DMS 273 (cell line): ENCODE results near the gene WDR43.
A peak's percentile ranks its signal among the peaks of the same experiment; 100 is the strongest.

ENCODE experiments used
- DNase-seq: peaks from one replicate; lab custom pipeline; 2025; ENCODE audit not compliant: unreplicated experiment; lab: John Stamatoyannopoulos, UW

The WDR43 gene

DNA sequence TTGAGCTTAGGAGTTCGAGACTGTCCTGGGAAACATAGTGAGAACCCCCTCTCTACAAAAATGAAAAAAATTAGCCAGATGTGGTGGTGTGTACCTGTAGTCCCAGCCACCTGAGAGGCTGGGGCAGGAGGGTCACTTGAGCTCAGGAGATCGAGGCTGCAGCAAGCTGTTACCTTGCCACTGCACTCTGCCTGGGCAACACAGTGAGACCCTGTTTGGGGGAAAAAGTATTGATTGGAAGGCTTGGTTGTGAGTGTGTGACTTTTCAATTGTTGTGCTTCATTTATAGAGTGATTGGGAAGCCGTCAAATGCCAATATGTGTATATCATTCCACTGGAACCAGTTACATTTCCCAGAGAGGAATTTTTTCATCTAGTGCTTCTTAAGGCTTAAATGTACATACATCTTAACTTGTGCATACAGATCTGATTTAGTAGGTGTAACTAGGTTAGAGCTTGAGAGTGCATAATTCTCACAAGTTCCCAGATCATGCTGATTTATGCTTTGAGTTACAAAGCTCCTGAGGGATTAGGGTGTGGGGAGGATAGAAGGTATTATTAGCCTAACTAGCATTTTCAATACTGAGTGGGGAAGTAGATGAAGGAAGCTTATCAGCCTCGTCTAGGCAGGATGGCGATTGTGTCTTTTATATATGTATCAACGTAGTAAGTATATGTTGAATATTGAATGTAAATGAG is 15.3 kb downstream of the WDR43 start:
- DNase-seq, result no peak

DNA sequence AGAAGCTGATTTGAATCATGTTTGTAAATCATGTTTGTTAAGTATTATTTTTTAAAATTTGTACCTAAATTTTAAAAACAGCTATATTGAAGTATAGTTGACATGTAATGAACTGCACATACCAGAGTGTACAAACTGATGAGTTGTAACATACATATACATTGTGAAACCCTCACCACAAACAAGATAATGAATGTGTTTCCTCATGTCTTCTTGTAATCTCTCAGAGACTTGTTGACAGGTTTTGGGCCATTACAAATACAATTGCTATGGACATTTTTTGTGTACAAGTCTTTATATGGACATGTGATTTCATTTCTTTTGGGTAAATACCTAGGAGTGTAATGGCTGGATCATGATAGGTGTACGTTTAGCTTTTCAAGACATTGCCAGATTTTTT is 21.5 kb downstream of the WDR43 start:
- no peak for DNase-seq

DNA sequence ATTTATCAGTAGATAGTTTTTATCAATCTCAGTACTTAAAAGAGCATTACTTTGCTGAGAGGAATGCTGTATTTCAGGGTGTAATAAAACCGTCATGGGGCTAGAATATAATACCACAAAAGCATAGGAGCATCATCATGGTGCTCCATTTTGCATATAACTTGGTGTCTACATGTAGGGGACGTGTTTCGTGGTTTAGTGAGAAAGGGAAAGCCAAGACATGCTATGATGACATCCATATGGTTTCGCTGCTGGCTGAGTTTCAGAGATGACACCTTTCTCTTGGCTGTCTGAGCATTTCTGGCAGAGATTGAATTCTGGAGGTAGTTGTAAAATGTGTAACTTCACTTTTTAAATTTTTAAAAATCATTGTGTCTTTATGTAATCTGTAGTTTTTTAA is 32.4 kb downstream of the WDR43 start:
- no peak for DNase-seq

DNA sequence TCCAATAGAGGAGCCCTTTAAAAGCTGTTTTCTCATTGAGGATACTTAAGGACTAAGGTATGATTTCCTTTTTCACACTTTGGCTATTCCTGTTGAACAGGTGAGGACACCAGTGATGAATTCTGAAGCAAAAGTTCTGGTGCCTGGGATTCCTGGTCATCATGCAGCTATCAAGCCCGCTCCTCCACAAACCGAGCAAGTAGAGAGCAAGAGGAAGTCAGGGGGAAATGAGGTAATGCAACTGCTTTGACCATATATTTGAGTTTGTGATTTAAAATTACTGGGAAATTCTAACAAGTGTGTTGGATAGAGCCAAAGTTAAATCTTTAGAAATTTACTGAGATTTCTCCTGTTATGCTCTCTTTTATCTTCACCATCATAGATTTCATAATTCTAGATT is 33.0 kb downstream of the WDR43 start:
- DNase-seq, result no peak

DNA sequence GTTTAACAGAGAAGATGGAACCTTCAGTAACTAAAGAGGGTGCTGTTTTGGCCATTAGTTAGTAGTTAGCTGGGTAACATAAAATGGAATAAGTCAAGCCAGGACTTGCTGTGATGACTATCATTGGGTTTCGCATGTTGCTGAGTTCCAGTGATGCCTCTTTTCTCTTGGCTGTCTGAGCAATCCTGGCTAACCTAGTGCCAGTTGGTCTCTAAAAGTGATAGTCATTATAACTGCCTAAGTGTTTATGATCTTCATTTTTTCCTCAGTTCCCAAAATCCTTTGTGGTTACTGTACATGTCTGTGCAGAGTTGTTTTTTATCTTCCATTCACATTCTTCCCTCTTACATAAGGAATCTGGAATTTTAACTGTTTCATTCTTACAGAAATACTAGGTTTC is 33.4 kb downstream of the WDR43 start:
- DNase-seq, result no peak

DNA sequence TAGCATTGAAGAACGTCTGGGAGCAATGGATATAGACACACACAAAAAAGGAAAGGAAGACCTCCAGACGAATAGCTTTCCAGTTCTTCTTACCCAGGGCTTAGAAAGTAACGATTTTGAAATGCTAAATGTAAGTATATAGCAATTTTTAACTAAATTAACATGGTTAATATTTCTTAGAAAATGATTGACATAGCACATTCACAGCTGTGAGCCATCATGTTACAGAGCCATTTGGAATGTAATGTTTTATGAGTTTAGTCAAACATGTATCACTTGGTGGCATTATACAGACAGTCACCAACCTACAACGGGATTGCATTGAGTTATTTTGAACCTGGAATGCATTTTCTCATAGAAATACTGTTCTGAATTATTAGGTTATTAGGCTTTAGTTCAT is 35.1 kb downstream of the WDR43 start:
- DNase-seq, result no peak

DNA sequence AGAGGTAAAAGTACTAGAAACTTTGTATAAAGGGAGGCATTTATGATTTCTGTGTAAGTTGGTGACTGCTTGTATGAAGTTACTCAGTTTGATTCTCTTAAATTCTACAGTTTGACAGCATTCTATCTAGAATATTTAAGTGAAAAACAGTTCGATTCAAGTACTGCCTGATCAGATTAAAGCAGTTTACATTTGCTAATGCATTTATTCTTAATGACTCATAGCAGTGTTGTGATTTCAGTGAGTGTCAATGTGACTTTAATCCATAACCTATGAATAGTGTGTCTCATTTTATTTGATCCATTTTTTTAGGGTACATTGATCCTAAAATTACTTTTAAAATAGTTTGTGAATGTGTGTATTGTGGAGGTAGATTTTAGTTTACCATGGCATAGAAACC is 35.7 kb downstream of the WDR43 start:
- no peak for DNase-seq

DNA sequence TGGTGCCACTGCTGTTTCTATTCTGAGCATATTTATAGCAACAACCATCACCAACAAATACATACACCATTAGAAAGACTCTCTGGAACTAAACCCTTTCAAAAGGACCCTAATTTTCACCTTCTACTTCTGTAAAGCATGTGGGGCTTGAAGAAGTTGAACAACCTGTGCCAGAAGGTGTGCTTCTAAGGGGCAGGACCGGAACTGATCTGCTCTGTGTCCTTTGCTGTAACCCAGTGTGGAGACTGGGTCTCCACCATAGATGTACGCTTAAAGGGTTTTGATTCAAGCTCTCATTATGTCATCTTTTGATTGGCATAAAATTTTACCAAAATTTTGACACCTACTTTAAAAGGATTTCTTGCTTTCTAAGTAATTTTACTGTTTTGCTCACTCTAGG is 40.3 kb downstream of the WDR43 start:
- DNase-seq, result no peak

DNA sequence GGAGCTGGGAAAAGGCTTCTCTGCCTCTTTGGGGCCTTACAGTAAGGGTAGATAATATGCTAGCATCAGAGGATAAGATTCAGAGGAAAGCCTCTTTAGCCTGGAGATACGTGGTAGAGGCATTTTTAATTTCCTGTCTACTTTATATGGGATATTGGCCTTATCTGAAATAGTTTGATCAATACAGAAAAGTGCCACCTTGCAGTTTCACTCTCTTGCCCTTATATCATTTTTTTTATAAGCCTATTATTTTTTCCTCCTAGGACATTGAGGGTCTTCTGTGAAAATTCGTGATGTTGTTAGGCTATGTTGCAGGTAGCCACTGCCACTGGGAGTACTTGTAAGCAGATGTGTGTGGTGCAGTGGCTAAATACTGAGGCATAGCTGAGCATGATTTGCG is 46.5 kb downstream of the WDR43 start:
- DNase-seq, result no peak

DNA sequence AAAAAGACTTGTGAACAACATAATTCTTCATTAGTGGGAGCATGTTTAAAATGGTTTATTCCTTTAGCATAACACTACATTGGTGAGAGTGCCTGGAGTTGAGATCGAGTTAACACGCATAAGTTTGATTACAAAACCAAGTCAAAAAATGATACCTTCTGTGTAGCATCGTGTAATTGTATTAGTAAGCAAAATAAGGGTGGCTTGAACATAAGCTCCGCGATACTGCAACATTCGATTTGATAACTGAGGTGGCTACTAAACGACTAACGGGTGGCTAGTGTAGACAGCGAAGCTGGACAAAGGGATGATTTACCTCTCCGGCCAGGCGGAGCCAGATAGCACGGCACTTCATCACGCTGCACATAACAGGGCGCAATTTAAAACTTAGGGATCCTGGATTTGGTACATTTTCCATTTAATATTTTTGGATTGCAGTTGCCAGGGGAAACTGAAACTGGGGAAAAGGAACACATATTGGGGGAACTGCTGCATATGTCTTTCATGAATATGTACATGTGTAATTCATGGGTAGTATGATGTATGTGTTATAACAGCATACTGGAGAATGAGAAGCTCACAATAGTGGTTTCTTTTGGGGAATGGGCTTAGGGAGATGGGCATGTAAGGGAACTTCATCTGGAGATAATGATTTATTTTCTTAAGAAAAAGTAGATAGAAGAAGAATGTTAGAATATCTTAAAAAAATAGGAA is 50.2 kb downstream of the WDR43 start:
- DNase-seq, result no peak

DNA sequence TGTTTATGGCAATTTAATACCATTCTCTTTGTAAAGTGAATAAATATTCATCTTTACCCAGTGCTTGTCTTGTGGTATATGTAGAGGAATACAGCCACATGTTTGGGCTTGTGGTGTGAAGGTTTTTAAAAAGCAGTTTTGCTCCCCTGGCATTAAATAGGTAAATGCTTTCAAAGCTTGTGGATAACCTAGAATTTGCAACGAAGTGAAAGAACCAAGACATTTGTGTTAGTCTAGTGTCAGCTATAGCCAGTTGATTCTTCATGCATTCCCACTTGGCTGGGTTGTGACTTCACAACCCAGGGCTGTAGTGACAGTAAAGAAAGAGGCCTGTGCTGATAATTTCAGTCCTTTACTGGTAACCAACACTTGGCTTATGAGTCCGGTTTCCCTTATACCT is 53.7 kb downstream of the WDR43 start:
- DNase-seq, result no peak

DNA sequence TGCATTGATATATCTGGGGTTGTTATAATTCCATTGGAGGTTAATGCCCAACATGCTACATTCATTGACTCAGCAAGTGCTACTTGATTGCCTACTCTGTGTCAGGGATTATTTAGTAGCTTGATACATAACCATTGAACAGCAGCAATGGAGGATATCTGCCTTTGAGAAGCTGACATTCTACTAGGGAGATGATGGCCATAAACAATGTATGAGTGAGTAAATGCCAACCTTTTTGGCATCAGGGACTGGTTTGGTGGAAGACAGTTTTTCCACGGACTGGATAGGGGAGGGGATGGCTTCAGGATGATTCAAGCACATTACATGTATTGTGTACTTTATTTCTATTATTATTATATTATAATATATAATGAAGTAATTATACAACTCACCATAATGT is 54.7 kb downstream of the WDR43 start:
- no peak for DNase-seq

DNA sequence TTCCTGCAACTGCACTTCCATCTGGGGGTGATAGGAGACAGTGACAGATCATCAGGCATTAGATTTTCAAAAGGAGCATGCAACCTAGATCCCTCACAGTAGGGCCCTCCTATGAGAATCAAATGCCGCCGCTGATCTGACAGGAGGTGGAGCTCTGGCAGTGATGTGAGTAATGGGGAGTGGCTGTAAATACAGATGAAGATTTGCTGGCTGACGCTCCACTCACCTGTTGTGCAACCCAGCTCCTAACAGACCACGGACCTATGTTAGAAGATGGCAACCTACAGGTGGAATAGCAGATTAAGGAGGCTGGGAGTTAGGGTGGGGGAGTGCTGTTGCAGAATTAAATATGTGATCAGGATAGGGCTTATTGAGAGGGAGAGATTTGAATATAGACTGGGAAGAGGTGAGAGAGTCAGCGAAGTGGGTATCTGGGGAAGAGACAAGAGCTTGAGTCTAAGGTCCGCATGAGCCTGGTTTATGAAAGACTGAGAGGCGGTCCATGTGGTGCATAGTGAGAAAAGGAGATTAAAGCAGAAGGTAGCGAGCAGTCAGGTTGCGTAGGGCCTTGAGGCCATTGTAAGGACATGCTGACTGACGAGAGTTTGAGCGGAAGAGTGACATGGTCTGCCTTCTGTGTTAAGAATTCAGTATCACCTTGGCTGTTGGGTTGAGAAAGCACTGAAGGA is 55.3 kb downstream of the WDR43 start:
- DNase-seq, result peak; percentile 43

DNA sequence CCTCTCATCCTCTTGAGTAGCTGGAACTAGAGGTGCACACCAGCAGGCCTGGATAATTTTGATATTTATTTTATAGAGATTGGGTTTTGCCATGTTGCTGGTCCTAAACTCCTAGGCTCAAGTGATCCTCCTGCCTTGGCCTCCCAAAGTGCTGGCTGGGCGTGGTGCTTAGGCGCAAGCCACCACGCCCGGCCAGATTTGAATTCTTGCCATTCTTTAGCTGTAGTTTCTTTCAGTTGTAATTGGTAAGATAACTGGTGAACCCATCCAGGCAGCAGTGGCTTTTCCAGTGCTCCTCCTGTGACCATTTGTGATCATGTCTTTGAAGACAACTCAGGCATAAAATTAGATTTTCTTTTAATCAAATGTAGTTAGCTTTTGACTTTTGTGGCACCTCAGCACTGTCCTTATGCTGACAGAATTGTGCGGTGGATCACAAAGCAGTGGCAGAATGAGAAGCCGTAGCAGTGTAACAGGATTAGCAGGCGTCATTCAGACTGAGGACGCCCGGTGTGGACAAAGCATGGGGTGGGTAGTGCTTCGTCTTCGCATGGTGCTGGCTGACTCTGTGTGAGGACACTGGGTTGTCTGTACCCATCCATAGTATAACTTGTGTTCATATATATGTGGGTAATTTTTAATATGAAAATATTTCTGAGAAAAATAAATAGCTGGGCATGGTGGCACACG is 56.6 kb downstream of the WDR43 start:
- DNase-seq, result no peak

DNA sequence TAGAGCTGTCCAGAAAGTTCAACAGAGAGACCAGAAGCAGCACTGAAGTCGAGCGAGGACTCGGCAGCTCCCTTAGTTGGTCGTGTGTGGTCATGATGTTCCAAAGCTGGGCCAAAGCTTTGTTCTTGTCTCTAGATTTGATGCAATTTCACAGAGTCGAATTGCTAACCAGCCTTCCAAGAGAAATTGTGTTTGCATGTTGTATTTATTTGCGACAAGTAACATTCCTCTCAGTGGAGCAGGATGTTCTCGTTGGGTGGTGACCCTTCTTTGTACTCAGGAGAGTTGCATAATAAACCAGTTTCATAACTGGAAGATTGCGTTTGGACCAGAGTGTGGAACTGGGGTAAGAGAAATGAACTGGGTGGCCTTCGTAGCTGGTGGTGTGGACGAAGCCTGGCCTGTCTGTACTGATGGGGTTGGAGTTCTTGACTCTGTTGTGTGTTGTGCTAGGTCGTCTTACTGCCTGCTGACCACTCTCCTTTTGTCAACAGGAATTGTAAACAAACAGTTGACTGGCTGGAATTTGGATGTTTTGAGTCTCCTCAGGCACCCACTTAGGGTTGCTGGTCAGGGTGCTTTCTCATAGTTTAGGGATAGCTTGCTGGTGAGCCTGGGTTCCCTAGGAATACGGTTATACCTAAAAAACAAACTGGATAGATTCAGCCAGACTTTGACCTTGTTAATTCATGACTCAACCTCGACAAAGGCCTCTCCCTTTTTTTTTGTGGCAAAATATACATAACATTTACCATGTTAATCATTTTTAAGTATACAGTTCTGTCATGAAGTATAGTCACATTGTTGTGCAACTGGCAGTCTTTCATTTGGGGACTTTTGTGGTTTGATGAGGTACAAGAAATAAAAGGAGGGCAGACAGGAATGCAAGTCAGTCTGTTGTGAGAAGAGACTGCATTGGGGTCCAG is 57.7 kb downstream of the WDR43 start:
- no peak for DNase-seq

DNA sequence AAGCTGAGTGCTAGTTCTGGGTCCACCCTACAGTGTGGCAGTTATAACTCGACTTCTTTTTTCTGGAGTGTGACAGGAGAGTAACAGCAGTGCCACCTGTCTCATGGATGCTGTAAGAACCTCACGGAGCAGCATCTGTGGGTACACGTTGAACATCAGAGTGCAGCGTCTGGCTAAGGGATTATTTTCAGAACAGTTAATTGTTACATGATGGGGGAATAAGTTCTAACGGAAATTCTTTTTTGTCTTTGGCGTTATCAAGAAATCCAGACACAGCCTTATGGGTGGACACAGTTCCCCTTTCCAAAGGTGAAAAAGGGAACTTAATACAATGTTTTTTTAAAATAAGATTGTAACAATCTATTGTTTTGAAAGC is 58.4 kb downstream of the WDR43 start:
- DNase-seq, result peak; percentile 65

DNA sequence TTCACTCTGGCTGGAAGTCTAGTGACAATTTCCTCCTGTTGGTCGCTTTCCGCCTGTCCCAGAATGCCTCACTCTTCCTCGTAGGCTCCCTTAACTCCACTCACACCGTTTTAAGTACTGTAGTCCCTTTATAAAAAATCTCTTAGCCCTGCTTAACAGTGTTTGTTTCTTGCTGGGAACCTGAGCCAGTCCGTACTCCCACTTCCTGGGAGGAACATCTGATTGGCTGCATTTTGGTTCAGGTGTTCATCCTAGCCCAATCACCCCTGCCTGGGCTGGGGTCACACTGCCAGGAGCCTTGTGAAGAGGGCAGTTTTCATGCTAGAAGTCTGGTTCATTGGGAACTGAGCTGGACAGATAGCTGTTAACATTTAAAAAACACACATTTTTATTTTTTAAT is 61.0 kb downstream of the WDR43 start:
- no peak for DNase-seq

DNA sequence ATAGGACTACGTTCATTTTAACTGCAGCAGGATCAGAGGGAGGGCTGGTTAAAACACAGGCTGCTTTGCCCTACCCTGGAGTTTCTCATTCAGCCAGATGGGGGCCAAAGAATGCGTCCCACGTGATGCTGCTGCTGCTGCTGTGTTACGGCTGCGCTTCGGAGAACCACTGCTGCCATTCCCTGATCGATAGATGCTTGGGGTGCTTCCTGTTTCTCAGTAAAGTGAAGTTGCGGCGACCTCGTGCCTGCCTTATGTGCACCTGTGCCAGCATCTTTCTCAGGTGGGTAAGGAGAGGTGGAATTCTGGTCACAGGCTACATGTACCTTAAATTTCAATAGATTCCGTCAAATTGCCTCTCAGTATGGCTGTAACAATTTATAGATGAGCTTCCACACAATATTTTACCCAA is 62.0 kb downstream of the WDR43 start:
- peak; percentile 72 for DNase-seq

DNA sequence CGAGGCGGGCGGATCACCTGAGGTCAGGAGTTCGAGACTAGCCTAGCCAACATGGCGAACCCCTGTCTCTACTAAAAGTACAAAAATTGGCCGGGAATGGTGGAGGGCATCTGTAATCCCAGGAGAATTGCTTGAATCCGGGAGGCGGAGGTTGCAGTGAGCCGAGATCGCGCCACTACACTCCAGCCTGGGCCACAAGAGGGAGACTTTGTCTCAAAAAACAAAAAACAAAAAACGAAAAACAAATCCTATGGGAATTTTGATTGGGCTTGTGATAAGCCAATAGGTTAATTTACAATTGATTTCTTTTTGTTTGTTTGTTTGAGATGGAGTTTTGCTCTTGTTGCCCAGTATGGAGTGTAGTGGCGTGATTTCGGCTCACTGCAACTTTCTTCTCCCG is 62.4 kb downstream of the WDR43 start:
- peak; percentile 56 for DNase-seq

DNA sequence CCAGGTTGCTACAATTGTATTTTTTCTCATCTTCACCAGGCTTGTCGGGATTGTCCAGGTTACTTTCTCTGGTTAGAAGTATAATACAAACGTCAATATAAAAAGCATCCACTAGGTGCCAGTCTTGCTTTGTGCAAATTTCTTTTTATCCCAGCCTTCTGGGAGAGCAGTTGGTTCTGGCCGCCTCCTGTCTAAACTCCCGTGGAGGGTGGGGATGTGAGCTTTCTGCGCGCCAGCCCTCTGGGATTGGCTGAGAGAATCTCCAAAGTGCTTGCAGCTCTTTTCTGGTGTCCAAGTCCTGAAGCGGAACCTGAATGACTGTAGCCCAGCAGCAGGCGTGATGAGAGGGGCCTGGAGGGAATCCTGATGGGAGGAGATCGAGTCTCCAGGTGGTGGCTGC is 64.2 kb downstream of the WDR43 start:
- peak; percentile 93 for DNase-seq

DNA sequence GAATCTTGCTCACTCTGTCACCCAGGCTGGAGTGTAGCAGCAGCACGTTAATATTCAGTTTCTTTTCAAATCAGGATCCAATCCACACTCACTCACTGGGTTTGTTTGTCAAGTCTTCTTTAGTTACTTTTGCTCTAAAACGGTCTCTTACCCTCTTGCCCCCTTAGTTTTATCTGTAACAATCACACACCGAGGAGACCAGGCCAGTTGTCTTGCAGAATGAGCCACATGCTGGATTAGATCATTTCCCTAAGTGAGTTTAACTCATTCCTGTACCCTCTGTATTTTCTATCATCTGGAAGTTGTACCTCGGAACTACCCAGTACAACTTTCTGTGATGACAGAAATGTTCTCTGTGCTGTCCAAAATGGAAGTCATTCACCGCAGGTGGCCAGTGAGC is 65.9 kb downstream of the WDR43 start:
- no peak for DNase-seq
